GM12892 (cell line): ENCODE measurements around the gene TET1.

ENCODE experiments used
- POLR2A ChIP-seq: IDR thresholded peaks from 2 replicates; pipeline ENCODE4 v1.6.1; 2011; ENCODE audit warnings: low read depth, low read length, control low read depth
- POLR2AphosphoS5 ChIP-seq: IDR thresholded peaks from 2 replicates; pipeline ENCODE4 v1.6.1; 2011; ENCODE audit warnings: low read depth, low read length, control low read depth
- TAF1 ChIP-seq: IDR thresholded peaks from 2 replicates; pipeline ENCODE4 v1.6.1; 2011; ENCODE audit warnings: low read depth, mild to moderate bottlenecking, control low read depth, low read length, borderline replicate concordance

- TF ChIP-seq POLR2A: no peak
- no peak for TF ChIP-seq POLR2AphosphoS5
- no peak for TF ChIP-seq TAF1
Measured at GRCh38 chr10:68717435-68717834, 157.3 kb downstream of the TET1 start.
